ENCODE results near the gene TOMM7. TPM values are rescaled to one million over a fixed set of nuclear protein-coding genes. Genes with fewer than 3 reads are reported as not detected.
A peak's percentile ranks its signal among the peaks of the same experiment; 100 is the strongest.

Gene TOMM7
- total RNA-seq, 1 experiment from 2014 or later = 588 TPM

- BruUV-seq (replicated peaks) = no TSS peak
- intact Hi-C loops (cut with micrococcal nuclease; ENCODE audit: unreplicated experiment) = loop anchor here (5.0 to 10.0 kb wide), 2 partner anchors 97 to 650 kb away; partner anchors contain the start of genes IGF2BP3 and IL6
- Histone ChIP-seq H3K9me2 (ENCODE audit: insufficient read depth) (no peaks in the 10 kb centered on the region), H3K4me1 (replicated peaks; ENCODE audit: insufficient read depth) (peaks cover 25% of the 10 kb centered on the region), H3K36me3 (ENCODE audit: low read depth) (peaks cover 3% of the 10 kb centered on the region; the same call in 1 of the 2 replicates), H2AFZ (no peak overlapping the region), H3K4me3 (no peak overlapping the region), H3K9me3 (ENCODE audit: insufficient read depth, low read depth) (no peaks in the 10 kb centered on the region), H3K79me2 (ENCODE audit: low read depth) (peaks cover 27% of the 10 kb centered on the region), H3K27ac (no peak overlapping the region), H4K20me1 (ENCODE audit: insufficient read depth) (peaks cover 4% of the 10 kb centered on the region), H3K4me2 (no peak overlapping the region), H3K27me3 (ENCODE audit: insufficient read depth, low read depth) (no peaks in the 10 kb centered on the region), H3F3A (ENCODE audit: insufficient read depth, low read depth) (0 out of 2 replicates have a peak, but pooled peaks cover under 1% of the 10 kb centered on the region)
- ChIA-PET CTCF (no interaction called here), POLR2A (ENCODE audit: unreplicated experiment) (no interaction called here)
- no peak for DNase-seq
- TF ChIP-seq, protein P1, sequence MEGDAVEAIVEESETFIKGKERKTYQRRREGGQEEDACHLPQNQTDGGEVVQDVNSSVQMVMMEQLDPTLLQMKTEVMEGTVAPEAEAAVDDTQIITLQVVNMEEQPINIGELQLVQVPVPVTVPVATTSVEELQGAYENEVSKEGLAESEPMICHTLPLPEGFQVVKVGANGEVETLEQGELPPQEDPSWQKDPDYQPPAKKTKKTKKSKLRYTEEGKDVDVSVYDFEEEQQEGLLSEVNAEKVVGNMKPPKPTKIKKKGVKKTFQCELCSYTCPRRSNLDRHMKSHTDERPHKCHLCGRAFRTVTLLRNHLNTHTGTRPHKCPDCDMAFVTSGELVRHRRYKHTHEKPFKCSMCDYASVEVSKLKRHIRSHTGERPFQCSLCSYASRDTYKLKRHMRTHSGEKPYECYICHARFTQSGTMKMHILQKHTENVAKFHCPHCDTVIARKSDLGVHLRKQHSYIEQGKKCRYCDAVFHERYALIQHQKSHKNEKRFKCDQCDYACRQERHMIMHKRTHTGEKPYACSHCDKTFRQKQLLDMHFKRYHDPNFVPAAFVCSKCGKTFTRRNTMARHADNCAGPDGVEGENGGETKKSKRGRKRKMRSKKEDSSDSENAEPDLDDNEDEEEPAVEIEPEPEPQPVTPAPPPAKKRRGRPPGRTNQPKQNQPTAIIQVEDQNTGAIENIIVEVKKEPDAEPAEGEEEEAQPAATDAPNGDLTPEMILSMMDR (conservative IDR thresholded peaks at IDR 0.05) = no peak
- TF ChIP-seq EZH2 (IDR thresholded peaks at IDR 0.05; ENCODE audit: low read depth) = no peak
These were observed 2.1 kb upstream of the TOMM7 start for GRCh38 chr7:22824760-22825159.

DNA sequence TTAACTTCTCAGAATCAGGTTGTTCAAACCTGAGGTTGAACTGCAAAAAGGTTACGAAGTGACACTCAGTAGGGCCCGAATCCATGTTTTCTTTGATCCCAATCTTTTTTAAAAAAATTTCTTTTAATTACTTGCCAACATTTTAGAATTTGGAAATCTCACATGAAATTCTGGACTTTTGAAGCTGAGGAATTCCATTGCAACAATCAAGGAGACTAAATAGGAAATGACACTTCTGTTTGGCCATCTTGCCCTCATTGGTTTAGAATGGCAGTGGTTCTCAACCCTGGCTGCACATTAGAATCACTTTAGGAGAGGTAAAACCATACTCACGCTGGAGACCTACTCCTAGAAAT is 471 bp upstream of the TOMM7 start:
- POLR2A ChIA-PET (ENCODE audit: unreplicated experiment) = no interaction called here
- no peak for DNase-seq
- Histone ChIP-seq H3K4me1 (replicated peaks; ENCODE audit: insufficient read depth) (peaks cover 29% of the 10 kb centered on the region), H3K27ac (peak overlapping the region; percentile 14; the same call in 1 of the 2 replicates), H2AFZ (peak overlapping the region; percentile 87), H3F3A (ENCODE audit: insufficient read depth, low read depth) (0 out of 2 replicates have a peak, but pooled peaks cover 7% of the 10 kb centered on the region), H3K9me2 (ENCODE audit: insufficient read depth) (no peaks in the 10 kb centered on the region), H3K79me2 (ENCODE audit: low read depth) (peaks cover 40% of the 10 kb centered on the region), H3K4me2 (peak overlapping the region; percentile 81), H3K4me3 (peak overlapping the region; percentile 99), H3K36me3 (ENCODE audit: low read depth) (peaks cover 5% of the 10 kb centered on the region; the same call in 1 of the 2 replicates), H3K27me3 (ENCODE audit: insufficient read depth, low read depth) (no peaks in the 10 kb centered on the region), H4K20me1 (ENCODE audit: insufficient read depth) (peaks cover 8% of the 10 kb centered on the region), H3K9me3 (ENCODE audit: insufficient read depth, low read depth) (no peaks in the 10 kb centered on the region)
- TSS peak; percentile 83 for BruUV-seq (replicated peaks)
- no peak for TF ChIP-seq EZH2 (IDR thresholded peaks at IDR 0.05; ENCODE audit: low read depth)
- TF ChIP-seq, protein P1 (conservative IDR thresholded peaks at IDR 0.05) = no peak
- CTCF ChIA-PET = interaction anchor here (0.6 to 1.0 kb wide), 3 partner anchors 37 to 95 kb away, joined by 3 to 4 read pairs (median 3); no protein-coding TSS in a partner anchor
- intact Hi-C loops (cut with micrococcal nuclease; ENCODE audit: unreplicated experiment) = loop anchor here (2.0 to 10.0 kb wide), 4 partner anchors 32 to 652 kb away; partner anchors contain the start of genes IGF2BP3 and IL6

- intact Hi-C loops (cut with micrococcal nuclease; ENCODE audit: unreplicated experiment) = loop anchor here (1.0 to 10.0 kb wide), 8 partner anchors 33 to 653 kb away; partner anchors contain the start of genes HYCC1, IGF2BP3 and IL6
- Histone ChIP-seq H3K27ac (peak overlapping the region; percentile 33), H3K79me2 (ENCODE audit: low read depth) (peaks cover 40% of the 10 kb centered on the region), H3K4me2 (peak overlapping the region; percentile 81), H2AFZ (peak overlapping the region; percentile 87), H3K9me3 (ENCODE audit: insufficient read depth, low read depth) (no peaks in the 10 kb centered on the region), H3K4me3 (peak overlapping the region; percentile 99), H4K20me1 (ENCODE audit: insufficient read depth) (peaks cover 8% of the 10 kb centered on the region), H3F3A (ENCODE audit: insufficient read depth, low read depth) (peaks cover 9% of the 10 kb centered on the region; the same call in 1 of the 2 replicates), H3K9me2 (ENCODE audit: insufficient read depth) (no peaks in the 10 kb centered on the region), H3K36me3 (ENCODE audit: low read depth) (peaks cover 14% of the 10 kb centered on the region), H3K4me1 (replicated peaks; ENCODE audit: insufficient read depth) (peaks cover 29% of the 10 kb centered on the region), H3K27me3 (ENCODE audit: insufficient read depth, low read depth) (no peaks in the 10 kb centered on the region)
- TF ChIP-seq, protein P1 (conservative IDR thresholded peaks at IDR 0.05) = no peak
- no peak for TF ChIP-seq EZH2 (IDR thresholded peaks at IDR 0.05; ENCODE audit: low read depth)
- DNase-seq = peak in 1 of 2 experiments; percentile 14
- CTCF ChIA-PET = interaction anchor here (0.5 to 1.0 kb wide), 4 partner anchors 46 to 229 kb away, joined by 3 to 5 read pairs (median 4); no protein-coding TSS in a partner anchor
- POLR2A ChIA-PET (ENCODE audit: unreplicated experiment) = interaction anchor here (0.7 to 0.8 kb wide), 2 partner anchors 34 to 191 kb away, joined by 8 to 11 read pairs; no protein-coding TSS in a partner anchor
- BruUV-seq (replicated peaks) = TSS peak; percentile 46
These were observed 755 bp downstream of the TOMM7 start for GRCh38 chr7:22821702-22822485.

Data from PC-9 (cell line).